NT2/D1 (cell line): ENCODE measurements around the gene EFCAB8.

Experiments used
- DNase-seq: peaks from one replicate; pipeline ENCODE4 v3.0.0-alpha.2; 2011; ENCODE audit warnings: low read depth, low spot score
- H3K27me3 ChIP-seq: 2 replicates; pipeline ENCODE4 v1.6.0; 2011; ENCODE audit warnings: mild to moderate bottlenecking; ENCODE audit not compliant: insufficient read length, insufficient read depth
- H3K36me3 ChIP-seq: 2 replicates; pipeline ENCODE4 v1.6.1; 2011; ENCODE audit warnings: mild to moderate bottlenecking, low read length, mixed read lengths; ENCODE audit not compliant: insufficient read depth, insufficient read length
- H3K4me1 ChIP-seq: 2 replicates; pipeline ENCODE4 v1.5.1; 2011; ENCODE audit not compliant: insufficient read depth, insufficient read length
- H3K4me3 ChIP-seq: 2 replicates; pipeline ENCODE4 v1.5.1; 2011; ENCODE audit warnings: low read depth; ENCODE audit not compliant: insufficient read length
- H3K9ac ChIP-seq: 2 replicates; pipeline ENCODE4 v1.6.0; 2011; ENCODE audit warnings: low read depth; ENCODE audit not compliant: insufficient read length
- H3K9me3 ChIP-seq: 2 replicates; pipeline ENCODE4 v1.5.1; 2011; ENCODE audit warnings: mild to moderate bottlenecking, low read length; ENCODE audit not compliant: insufficient read depth
- SUZ12 ChIP-seq: IDR thresholded peaks from 2 replicates; pipeline ENCODE4 v1.6.1; 2011; ENCODE audit not compliant: insufficient read length, insufficient read depth; ENCODE audit errors: extremely low read depth
- YY1 ChIP-seq: IDR thresholded peaks from 2 replicates; pipeline ENCODE4 v1.6.1; 2011; ENCODE audit not compliant: insufficient read length, insufficient read depth
- ZNF274 ChIP-seq: IDR thresholded peaks from 2 replicates; pipeline ENCODE4 v1.6.1; 2011; ENCODE audit warnings: mild to moderate bottlenecking, low read depth, low read length

The EFCAB8 gene

GRCh38 chr20:32987044-32987825 lies 128.5 kb downstream of the EFCAB8 start:
- no peak overlapping the region for H3K9ac ChIP-seq
- no peaks in the 10 kb centered on the region for H3K27me3 ChIP-seq
- H3K4me1 ChIP-seq, result peaks cover 6% of the 10 kb centered on the region
- H3K9me3 ChIP-seq, result no peaks in the 10 kb centered on the region
- TF ChIP-seq YY1 (no peak), ZNF274 (no peak), SUZ12 (no peak)
- no peak overlapping the region for H3K4me3 ChIP-seq
- DNase-seq, result no peak
- no peaks in the 10 kb centered on the region for H3K36me3 ChIP-seq

GRCh38 chr20:32988008-32988407 lies 129.3 kb downstream of the EFCAB8 start:
- Histone ChIP-seq H3K9ac (no peak overlapping the region), H3K36me3 (no peaks in the 10 kb centered on the region), H3K4me1 (peaks cover 6% of the 10 kb centered on the region), H3K4me3 (no peak overlapping the region), H3K27me3 (no peaks in the 10 kb centered on the region), H3K9me3 (no peaks in the 10 kb centered on the region)
- TF ChIP-seq YY1 (no peak), ZNF274 (no peak), SUZ12 (no peak)
- no peak for DNase-seq

GRCh38 chr20:32989507-32990283 lies 131.0 kb downstream of the EFCAB8 start:
- no peak for TF ChIP-seq SUZ12
- Histone ChIP-seq H3K27me3 (no peaks in the 10 kb centered on the region), H3K36me3 (no peaks in the 10 kb centered on the region), H3K4me1 (peaks cover 6% of the 10 kb centered on the region), H3K9ac (no peak overlapping the region), H3K9me3 (0 out of 2 replicates have a peak, but pooled peaks cover 2% of the 10 kb centered on the region), H3K4me3 (no peak overlapping the region)
- DNase-seq, result no peak

GRCh38 chr20:32990426-32990825 lies 131.7 kb downstream of the EFCAB8 start:
- Histone ChIP-seq H3K9me3 (peaks cover 10% of the 10 kb centered on the region; the same call in 1 of the 2 replicates), H3K36me3 (no peaks in the 10 kb centered on the region), H3K9ac (no peak overlapping the region), H3K27me3 (no peaks in the 10 kb centered on the region), H3K4me1 (peaks cover 6% of the 10 kb centered on the region), H3K4me3 (no peak overlapping the region)
- no peak for TF ChIP-seq ZNF274
- no peak for TF ChIP-seq SUZ12
- TF ChIP-seq YY1, result no peak
- DNase-seq, result no peak

GRCh38 chr20:32991383-32991782 lies 132.7 kb downstream of the EFCAB8 start:
- Histone ChIP-seq H3K9me3 (peaks cover 14% of the 10 kb centered on the region; the same call in 1 of the 2 replicates), H3K36me3 (no peaks in the 10 kb centered on the region), H3K9ac (no peak overlapping the region), H3K4me3 (no peak overlapping the region), H3K4me1 (peaks cover 2% of the 10 kb centered on the region), H3K27me3 (no peaks in the 10 kb centered on the region)
- TF ChIP-seq SUZ12 (no peak), ZNF274 (no peak), YY1 (no peak)
- DNase-seq, result no peak

- no peaks in the 10 kb centered on the region for H3K27me3 ChIP-seq
- peaks cover 14% of the 10 kb centered on the region; the same call in 1 of the 2 replicates for H3K9me3 ChIP-seq
- H3K4me1 ChIP-seq, result no peaks in the 10 kb centered on the region
- DNase-seq, result no peak
- no peak overlapping the region for H3K9ac ChIP-seq
- TF ChIP-seq YY1, result no peak
- no peak for TF ChIP-seq SUZ12
- no peak for TF ChIP-seq ZNF274
- H3K4me3 ChIP-seq, result no peak overlapping the region
- no peaks in the 10 kb centered on the region for H3K36me3 ChIP-seq
Measured at GRCh38 chr20:32991792-32992641, 133.3 kb downstream of the EFCAB8 start.
